Astrocyte (in vitro differentiated cells and primary cell): Measurements from ENCODE around the gene LRRC53. TPM values are rescaled to one million over a fixed set of nuclear protein-coding genes. Genes with fewer than 3 reads are reported as not detected.

Experiments
- DNase-seq: peaks from one replicate; pipeline ENCODE4 v3.0.0-alpha.2; 2010; ENCODE audit warnings: low read depth
- FAIRE-seq: peaks from 2 replicates; lab custom pipeline; 2011; peaks lifted over from hg19 to GRCh38; lab: Jason Lieb, UNC
- H2AFZ ChIP-seq: 2 replicates; pipeline ENCODE4 v1.6.0; 2012; ENCODE audit warnings: low read depth, low read length, inconsistent platforms
- H3K27ac ChIP-seq: 2 replicates; pipeline ENCODE4 v1.5.1; 2011; ENCODE audit warnings: low read depth, low read length, inconsistent platforms
- H3K27me3 ChIP-seq: 2 replicates; pipeline ENCODE4 v1.6.0; 2011; ENCODE audit warnings: low read length, inconsistent platforms; ENCODE audit not compliant: insufficient read depth
- H3K36me3 ChIP-seq: 2 replicates; pipeline ENCODE4 v1.5.1; 2011; ENCODE audit warnings: low read length, inconsistent platforms; ENCODE audit not compliant: insufficient read depth
- H3K4me1 ChIP-seq: 2 replicates; pipeline ENCODE4 v1.5.1; 2011; ENCODE audit warnings: low read length, inconsistent platforms; ENCODE audit not compliant: insufficient read depth
- H3K4me2 ChIP-seq: 2 replicates; pipeline ENCODE4 v1.6.0; 2012; ENCODE audit warnings: low read length, inconsistent platforms
- H3K4me3 ChIP-seq: 2 replicates; pipeline ENCODE4 v1.5.1; 2011; ENCODE audit warnings: low read depth, mild to moderate bottlenecking, low read length, inconsistent platforms; ENCODE audit not compliant: insufficient read depth
- H3K79me2 ChIP-seq: 2 replicates; pipeline ENCODE4 v1.6.0; 2012; ENCODE audit warnings: mild to moderate bottlenecking, low read length, inconsistent platforms; ENCODE audit not compliant: insufficient read depth
- H3K9ac ChIP-seq: 2 replicates; pipeline ENCODE4 v1.6.0; 2012; ENCODE audit warnings: mild to moderate bottlenecking, low read length, inconsistent platforms
- H3K9me3 ChIP-seq: 2 replicates; pipeline ENCODE4 v1.5.1; 2012; ENCODE audit warnings: low read depth, mild to moderate bottlenecking, low read length, inconsistent platforms; ENCODE audit not compliant: insufficient read depth
- H4K20me1 ChIP-seq: 2 replicates; pipeline ENCODE4 v1.6.0; 2012; ENCODE audit warnings: low read length, inconsistent platforms; ENCODE audit not compliant: insufficient read depth
- H3K27ac Mint-ChIP-seq: one replicate; pipeline ENCODE4 v1.8.0; 2021; ENCODE audit warnings: mild to moderate bottlenecking, mixed read lengths; ENCODE audit not compliant: unreplicated experiment
- H3K27me3 Mint-ChIP-seq: one replicate; pipeline ENCODE4 v1.8.0; 2021; ENCODE audit warnings: low read depth, mixed read lengths; ENCODE audit not compliant: unreplicated experiment
- H3K36me3 Mint-ChIP-seq: one replicate; pipeline ENCODE4 v1.8.0; 2021; ENCODE audit warnings: low read depth, mixed read lengths; ENCODE audit not compliant: unreplicated experiment
- H3K4me1 Mint-ChIP-seq: one replicate; pipeline ENCODE4 v1.8.0; 2021; ENCODE audit warnings: low read depth, mixed read lengths; ENCODE audit not compliant: unreplicated experiment
- H3K4me3 Mint-ChIP-seq: one replicate; pipeline ENCODE4 v1.8.0; 2021; ENCODE audit warnings: mild to moderate bottlenecking, moderate library complexity, mixed read lengths; ENCODE audit not compliant: unreplicated experiment
- H3K9me3 Mint-ChIP-seq: one replicate; pipeline ENCODE4 v1.8.0; 2021; ENCODE audit warnings: mild to moderate bottlenecking, mixed read lengths; ENCODE audit not compliant: unreplicated experiment
- EZH2 ChIP-seq: IDR thresholded peaks from 2 replicates; pipeline ENCODE4 v1.6.1; 2012; ENCODE audit warnings: mild to moderate bottlenecking, low read length, inconsistent platforms; ENCODE audit not compliant: insufficient read depth
- total RNA-seq: library from RNA; stranded (reverse); gene quantifications from 2 replicates; pipeline ENCODE4 v1.2.1, GENCODE V29; 2021
- TF ChIP-seq, protein P1 (sequence below): IDR thresholded peaks from 2 replicates; pipeline ENCODE4 v1.5.1; 2011; ENCODE audit warnings: low read depth, mild to moderate bottlenecking, inconsistent platforms, low read length, moderate library complexity; ENCODE audit not compliant: insufficient read depth

The LRRC53 gene
- total RNA-seq, 1 donor from 2014 or later, result not detected

DNA sequence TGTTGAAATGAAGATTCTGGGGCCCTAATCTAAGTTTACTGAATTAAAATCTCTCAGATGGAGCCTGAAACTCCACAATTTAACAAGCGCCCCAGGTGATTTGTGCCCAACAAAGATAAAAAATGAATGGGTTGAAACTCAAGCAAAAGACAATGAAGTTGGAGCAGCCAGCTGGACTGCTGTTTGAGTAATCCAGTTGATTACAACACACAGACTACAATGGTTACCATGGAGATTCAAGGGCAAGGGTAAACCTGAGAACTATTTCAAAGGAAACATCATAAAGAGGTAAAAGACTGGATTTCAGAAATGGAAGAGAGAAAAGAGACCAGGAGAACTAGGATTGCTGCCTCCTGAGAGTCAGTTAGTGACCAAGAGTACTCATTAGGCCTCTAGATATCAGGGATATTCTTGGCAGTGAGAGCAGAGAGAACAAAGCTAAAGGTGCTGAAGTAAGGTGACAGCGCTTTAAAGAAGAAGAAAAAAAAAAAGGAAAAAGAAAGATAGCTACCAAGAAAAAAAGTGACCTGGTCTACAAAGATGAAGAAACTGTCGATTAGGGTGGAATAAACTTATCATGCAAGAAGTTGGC, 44.5 kb downstream of the LRRC53 start:
- DNase-seq, result no peak

GRCh38 chr1:74465193-74465681, 47.2 kb downstream of the LRRC53 start:
- no peaks in the 10 kb centered on the region for H3K36me3 Mint-ChIP-seq
- H3K27me3 ChIP-seq, result no peaks in the 10 kb centered on the region
- H3K9me3 Mint-ChIP-seq, result no peaks in the 10 kb centered on the region
- H4K20me1 ChIP-seq, result no peaks in the 10 kb centered on the region
- no peak overlapping the region for H3K4me3 ChIP-seq
- no peaks in the 10 kb centered on the region for H3K36me3 ChIP-seq
- TF ChIP-seq, protein P1, sequence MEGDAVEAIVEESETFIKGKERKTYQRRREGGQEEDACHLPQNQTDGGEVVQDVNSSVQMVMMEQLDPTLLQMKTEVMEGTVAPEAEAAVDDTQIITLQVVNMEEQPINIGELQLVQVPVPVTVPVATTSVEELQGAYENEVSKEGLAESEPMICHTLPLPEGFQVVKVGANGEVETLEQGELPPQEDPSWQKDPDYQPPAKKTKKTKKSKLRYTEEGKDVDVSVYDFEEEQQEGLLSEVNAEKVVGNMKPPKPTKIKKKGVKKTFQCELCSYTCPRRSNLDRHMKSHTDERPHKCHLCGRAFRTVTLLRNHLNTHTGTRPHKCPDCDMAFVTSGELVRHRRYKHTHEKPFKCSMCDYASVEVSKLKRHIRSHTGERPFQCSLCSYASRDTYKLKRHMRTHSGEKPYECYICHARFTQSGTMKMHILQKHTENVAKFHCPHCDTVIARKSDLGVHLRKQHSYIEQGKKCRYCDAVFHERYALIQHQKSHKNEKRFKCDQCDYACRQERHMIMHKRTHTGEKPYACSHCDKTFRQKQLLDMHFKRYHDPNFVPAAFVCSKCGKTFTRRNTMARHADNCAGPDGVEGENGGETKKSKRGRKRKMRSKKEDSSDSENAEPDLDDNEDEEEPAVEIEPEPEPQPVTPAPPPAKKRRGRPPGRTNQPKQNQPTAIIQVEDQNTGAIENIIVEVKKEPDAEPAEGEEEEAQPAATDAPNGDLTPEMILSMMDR, result no peak
- TF ChIP-seq EZH2, result no peak
- FAIRE-seq, result no peak
- H3K27ac Mint-ChIP-seq, result no peak overlapping the region
- no peaks in the 10 kb centered on the region for H3K79me2 ChIP-seq
- H3K4me1 Mint-ChIP-seq, result peaks cover 15% of the 10 kb centered on the region
- peaks cover 8% of the 10 kb centered on the region for H3K4me1 ChIP-seq
- H2AFZ ChIP-seq, result no peak overlapping the region
- DNase-seq, result no peak
- no peak overlapping the region for H3K4me3 Mint-ChIP-seq
- H3K27me3 Mint-ChIP-seq, result no peaks in the 10 kb centered on the region
- H3K9ac ChIP-seq, result no peak overlapping the region
- no peaks in the 10 kb centered on the region for H3K9me3 ChIP-seq
- no peak overlapping the region for H3K4me2 ChIP-seq
- no peak overlapping the region for H3K27ac ChIP-seq

More for the DNA sequence above, 44.5 kb downstream of the LRRC53 start:
- no peak overlapping the region for H3K4me3 ChIP-seq
- H3K27ac ChIP-seq, result no peak overlapping the region
- peaks cover 10% of the 10 kb centered on the region for H3K4me1 ChIP-seq
- no peak overlapping the region for H3K9ac ChIP-seq
- Mint-ChIP-seq H3K27me3 (no peaks in the 10 kb centered on the region), H3K27ac (peak overlapping the region; percentile 20), H3K9me3 (no peaks in the 10 kb centered on the region), H3K36me3 (no peaks in the 10 kb centered on the region), H3K4me1 (peaks cover 22% of the 10 kb centered on the region), H3K4me3 (no peak overlapping the region)
- H3K9me3 ChIP-seq, result no peaks in the 10 kb centered on the region
- H4K20me1 ChIP-seq, result no peaks in the 10 kb centered on the region
- no peak for FAIRE-seq
- no peak overlapping the region for H2AFZ ChIP-seq
- no peaks in the 10 kb centered on the region for H3K36me3 ChIP-seq
- no peak overlapping the region for H3K4me2 ChIP-seq
- H3K27me3 ChIP-seq, result no peaks in the 10 kb centered on the region
- TF ChIP-seq, protein P1, result no peak
- TF ChIP-seq EZH2, result no peak
- H3K79me2 ChIP-seq, result no peaks in the 10 kb centered on the region

- no peaks in the 10 kb centered on the region for H3K79me2 ChIP-seq
- Mint-ChIP-seq H3K27me3 (no peaks in the 10 kb centered on the region), H3K36me3 (no peaks in the 10 kb centered on the region), H3K9me3 (no peaks in the 10 kb centered on the region), H3K4me3 (no peak overlapping the region), H3K4me1 (peaks cover 15% of the 10 kb centered on the region), H3K27ac (peak overlapping the region; percentile 91)
- H2AFZ ChIP-seq, result no peak overlapping the region
- peaks cover 8% of the 10 kb centered on the region for H3K4me1 ChIP-seq
- no peaks in the 10 kb centered on the region for H3K27me3 ChIP-seq
- no peaks in the 10 kb centered on the region for H3K9me3 ChIP-seq
- DNase-seq (no peak), FAIRE-seq (no peak)
- H3K9ac ChIP-seq, result no peak overlapping the region
- H4K20me1 ChIP-seq, result no peaks in the 10 kb centered on the region
- H3K36me3 ChIP-seq, result no peaks in the 10 kb centered on the region
- H3K4me2 ChIP-seq, result peak overlapping the region; percentile 39
- TF ChIP-seq, protein P1, result no peak
- TF ChIP-seq EZH2, result no peak
- H3K4me3 ChIP-seq, result no peak overlapping the region
- H3K27ac ChIP-seq, result no peak overlapping the region
Observed at GRCh38 chr1:74464037-74464436, 48.4 kb downstream of the LRRC53 start.
